ENCODE data around the gene CDH22.

DNA sequence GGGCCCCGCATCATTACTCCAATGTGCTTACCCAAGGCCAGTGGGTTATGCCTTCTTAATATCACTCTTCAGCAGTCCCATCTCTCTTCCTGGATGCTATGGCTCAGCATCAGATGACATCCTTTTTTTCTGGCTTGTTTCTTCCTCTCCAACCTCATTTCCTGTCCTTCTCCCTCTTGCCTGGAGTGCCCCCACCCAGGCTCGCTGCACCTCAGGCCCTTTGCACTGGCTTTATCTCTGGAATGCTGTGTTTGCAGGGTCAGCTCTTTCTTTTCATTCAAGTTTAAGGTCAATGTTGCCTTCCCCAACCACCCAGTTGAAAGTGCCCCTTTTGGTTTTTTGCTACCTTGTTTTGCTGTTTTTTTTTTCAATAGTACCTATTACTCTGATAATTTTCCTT lies 153.5 kb downstream of the CDH22 start:
- TF ChIP-seq, protein P1, sequence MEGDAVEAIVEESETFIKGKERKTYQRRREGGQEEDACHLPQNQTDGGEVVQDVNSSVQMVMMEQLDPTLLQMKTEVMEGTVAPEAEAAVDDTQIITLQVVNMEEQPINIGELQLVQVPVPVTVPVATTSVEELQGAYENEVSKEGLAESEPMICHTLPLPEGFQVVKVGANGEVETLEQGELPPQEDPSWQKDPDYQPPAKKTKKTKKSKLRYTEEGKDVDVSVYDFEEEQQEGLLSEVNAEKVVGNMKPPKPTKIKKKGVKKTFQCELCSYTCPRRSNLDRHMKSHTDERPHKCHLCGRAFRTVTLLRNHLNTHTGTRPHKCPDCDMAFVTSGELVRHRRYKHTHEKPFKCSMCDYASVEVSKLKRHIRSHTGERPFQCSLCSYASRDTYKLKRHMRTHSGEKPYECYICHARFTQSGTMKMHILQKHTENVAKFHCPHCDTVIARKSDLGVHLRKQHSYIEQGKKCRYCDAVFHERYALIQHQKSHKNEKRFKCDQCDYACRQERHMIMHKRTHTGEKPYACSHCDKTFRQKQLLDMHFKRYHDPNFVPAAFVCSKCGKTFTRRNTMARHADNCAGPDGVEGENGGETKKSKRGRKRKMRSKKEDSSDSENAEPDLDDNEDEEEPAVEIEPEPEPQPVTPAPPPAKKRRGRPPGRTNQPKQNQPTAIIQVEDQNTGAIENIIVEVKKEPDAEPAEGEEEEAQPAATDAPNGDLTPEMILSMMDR (IDR thresholded peaks at IDR 0.05): no peak
- TF ChIP-seq POLR2A (IDR thresholded peaks at IDR 0.05): no peak

All from esophagus squamous epithelium (tissue), 4 donors.